HG02798 (cell line): Measurements from ENCODE around the gene WDR31.
"Not testable (repeated sequence)": the region's sequence is repeated elsewhere in the genome, so short reads cannot be mapped to it uniquely, and the experiment has no call there.

Experiments used
- ATAC-seq: cut with Tn5 transposase; IDR thresholded peaks from one replicate; pipeline ENCODE4 v1.9.1; 2021; ENCODE audit warnings: mild to moderate bottlenecking; ENCODE audit not compliant: unreplicated experiment, poor library complexity

Gene WDR31

GRCh38 chr9:113340011-113340699 lies at the start of gene WDR31:
TSS of gene WDR31 (minus strand) at chr9:113340275. CDS start at chr9:113332022, 8,253 bp downstream.
- peak; percentile 98 for ATAC-seq

GRCh38 chr9:113389451-113389850 lies 49.4 kb upstream of the WDR31 start:
- ATAC-seq: no peak

GRCh38 chr9:113388833-113389232 lies 48.8 kb upstream of the WDR31 start:
- no peak for ATAC-seq

GRCh38 chr9:113387560-113388230 lies 47.6 kb upstream of the WDR31 start:
- ATAC-seq: no peak

- ATAC-seq: no peak
Measured at GRCh38 chr9:113386571-113387393, 46.7 kb upstream of the WDR31 start.

GRCh38 chr9:113381909-113382411 lies 41.9 kb upstream of the WDR31 start:
- no peak for ATAC-seq

GRCh38 chr9:113381441-113381840 lies 41.4 kb upstream of the WDR31 start:
- ATAC-seq: not testable (repeated sequence)

GRCh38 chr9:113380869-113381378 lies 40.8 kb upstream of the WDR31 start:
- peak; percentile 53 for ATAC-seq

- not testable (repeated sequence) for ATAC-seq
Measured at GRCh38 chr9:113379829-113380210, 39.7 kb upstream of the WDR31 start.

- ATAC-seq: not testable (repeated sequence)
Measured at GRCh38 chr9:113379094-113379828, 39.2 kb upstream of the WDR31 start.

GRCh38 chr9:113376634-113377567 lies 36.8 kb upstream of the WDR31 start, which contains the start of gene HDHD3:
TSS of gene HDHD3 (minus strand) at chr9:113376986. CDS start at chr9:113374354, 2,632 bp downstream.
- ATAC-seq: peak; percentile 89

GRCh38 chr9:113375057-113376023 lies 35.3 kb upstream of the WDR31 start:
- no peak for ATAC-seq

- no peak for ATAC-seq
Measured at GRCh38 chr9:113373676-113374392, 33.8 kb upstream of the WDR31 start.

- no peak for ATAC-seq
Measured at GRCh38 chr9:113373256-113373655, 33.2 kb upstream of the WDR31 start.

- ATAC-seq: no peak
Measured at GRCh38 chr9:113372059-113372458, 32.0 kb upstream of the WDR31 start.

GRCh38 chr9:113370806-113371325 lies 30.8 kb upstream of the WDR31 start:
- ATAC-seq: no peak

- ATAC-seq: no peak
Measured at GRCh38 chr9:113369855-113370140, 29.7 kb upstream of the WDR31 start.
